ENCODE measurements around the gene HEATR5A.
"Not testable (repeated sequence)": the region's sequence is repeated elsewhere in the genome, so short reads cannot be mapped to it uniquely, and the experiment has no call there.

HEATR5A gene

DNA sequence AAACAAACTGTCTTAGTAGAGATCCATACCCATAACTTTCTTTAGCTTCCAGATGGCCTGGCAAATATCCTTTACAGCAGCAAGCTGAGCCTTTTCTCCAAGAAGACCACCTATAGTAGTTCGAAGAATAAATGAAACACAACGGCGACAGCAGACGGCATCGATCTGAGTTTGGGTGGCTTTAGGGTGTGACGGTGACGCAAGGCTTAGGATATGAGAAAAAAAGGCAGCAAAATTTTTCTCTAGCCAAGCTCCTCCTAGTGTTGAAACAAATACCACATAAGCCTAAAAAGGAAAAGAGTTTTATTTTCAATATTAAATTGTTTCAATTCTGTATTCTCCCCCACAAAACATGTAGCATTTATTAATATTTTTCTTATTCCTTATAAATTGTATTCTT is 33.3 kb downstream of the HEATR5A start:
- no peak for DNase-seq

DNA sequence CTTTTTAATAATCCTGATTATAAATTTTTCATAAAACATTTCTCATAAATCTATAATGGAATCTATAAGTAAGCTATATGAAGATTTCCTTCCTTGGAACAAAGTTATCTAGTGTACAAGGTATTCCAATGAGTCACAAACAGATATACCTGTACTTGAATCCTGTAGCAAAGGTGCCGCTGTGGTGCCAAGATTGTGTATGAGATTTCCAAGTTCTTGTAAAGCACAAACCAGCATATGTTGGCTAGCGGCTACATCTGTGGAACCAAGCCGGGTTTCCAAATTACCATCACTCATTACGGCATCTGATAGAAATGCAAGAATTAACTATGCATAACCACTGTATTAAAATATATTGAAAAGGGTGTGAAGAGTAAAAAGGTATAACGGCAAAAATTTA is 34.1 kb downstream of the HEATR5A start:
- no peak for DNase-seq

DNA sequence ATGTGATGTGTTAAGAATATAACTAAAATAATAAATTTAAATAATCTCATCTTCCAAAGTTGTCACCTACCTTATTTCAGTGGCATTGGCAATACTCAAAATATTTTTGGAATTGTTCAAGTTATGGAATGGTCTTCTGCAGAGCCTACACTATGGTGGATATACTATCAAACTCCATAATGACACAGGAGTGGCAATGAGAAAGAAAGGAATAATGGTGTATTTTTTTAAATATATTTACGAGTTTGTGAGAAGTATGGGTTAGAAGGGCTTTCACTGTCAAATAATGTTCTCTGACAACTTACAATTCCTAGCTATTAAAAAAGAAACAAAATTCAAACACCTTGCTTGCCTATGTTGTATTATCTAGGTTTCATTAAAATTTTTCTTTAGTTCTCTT is 38.1 kb downstream of the HEATR5A start:
- no peak for DNase-seq

DNA sequence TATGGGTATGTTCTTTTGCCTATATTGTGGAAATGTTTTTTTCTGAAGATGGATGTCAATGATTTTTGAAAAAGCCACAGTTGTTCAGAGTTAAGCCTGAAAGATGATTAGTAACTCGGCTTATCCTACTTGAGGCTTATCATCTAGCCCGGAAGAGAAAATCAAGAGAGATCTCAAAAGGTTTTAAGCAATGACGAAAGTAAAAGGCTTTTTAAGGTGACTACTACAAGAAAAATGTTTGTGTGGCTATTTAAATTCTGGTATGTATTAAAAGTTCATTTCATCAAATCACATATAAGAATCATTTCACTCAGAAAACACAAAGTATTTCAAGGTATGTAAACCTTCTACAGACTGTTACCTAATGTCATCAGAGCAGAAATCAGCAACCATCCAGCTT is 40.2 kb downstream of the HEATR5A start:
- DNase-seq: no peak

DNA sequence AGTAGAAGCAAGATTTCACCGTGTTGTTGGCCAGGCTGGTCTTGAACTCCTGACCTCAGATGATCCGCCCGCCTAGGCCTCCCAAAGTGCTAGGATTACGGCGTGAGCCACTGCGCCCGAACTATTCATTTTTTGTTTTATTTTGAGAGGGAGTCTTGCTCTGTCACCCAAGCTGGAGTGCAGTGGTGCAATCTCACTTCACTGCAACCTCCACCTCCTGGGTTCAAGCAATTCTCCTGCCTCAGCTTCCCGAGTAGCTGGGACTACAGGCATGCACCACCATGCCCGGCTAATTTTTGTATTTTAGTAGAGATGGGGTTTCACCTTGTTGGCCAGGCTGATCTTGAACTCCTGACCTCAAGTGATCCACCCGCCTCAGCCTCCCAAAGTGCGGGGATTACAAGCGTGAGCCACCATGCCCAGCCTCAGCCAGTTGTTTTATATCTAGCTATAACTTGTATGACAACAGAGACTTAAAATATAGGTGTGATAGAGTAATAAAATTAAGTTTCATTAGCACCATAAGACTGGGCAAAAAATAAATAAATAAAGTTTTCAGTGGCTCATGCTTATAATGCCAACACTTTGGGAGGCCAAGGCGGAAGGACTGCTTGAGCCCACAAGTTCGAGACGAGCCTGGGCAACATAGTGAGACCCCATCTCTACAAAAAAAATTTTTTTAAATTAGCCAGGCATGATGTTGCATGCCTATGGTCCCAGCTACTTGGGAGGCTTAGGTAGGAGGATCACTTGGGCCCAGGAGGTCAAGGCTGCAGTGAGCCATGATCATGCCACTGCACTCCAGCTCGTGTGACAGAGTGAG is 41.0 kb downstream of the HEATR5A start:
- not testable (repeated sequence) for DNase-seq

DNA sequence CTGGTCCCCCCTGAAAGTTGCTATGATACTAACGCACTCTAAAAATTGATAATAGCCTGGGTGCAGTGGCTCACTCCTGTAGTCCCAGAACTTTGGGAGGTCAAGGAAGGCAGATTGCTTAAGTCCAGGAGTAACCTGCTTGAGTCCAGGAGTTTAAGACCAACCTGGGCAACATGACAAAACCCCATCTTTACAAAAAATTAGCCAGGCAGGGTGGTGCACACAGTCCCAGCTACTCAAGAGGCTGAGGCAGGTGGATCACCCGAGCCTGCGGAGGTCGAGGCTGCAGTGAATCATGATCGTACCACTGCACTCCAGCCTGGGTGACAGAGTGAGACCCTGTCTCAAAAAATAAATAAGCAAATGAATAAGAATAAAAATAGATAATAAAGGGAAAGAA is 42.9 kb downstream of the HEATR5A start:
- DNase-seq: no peak

DNA sequence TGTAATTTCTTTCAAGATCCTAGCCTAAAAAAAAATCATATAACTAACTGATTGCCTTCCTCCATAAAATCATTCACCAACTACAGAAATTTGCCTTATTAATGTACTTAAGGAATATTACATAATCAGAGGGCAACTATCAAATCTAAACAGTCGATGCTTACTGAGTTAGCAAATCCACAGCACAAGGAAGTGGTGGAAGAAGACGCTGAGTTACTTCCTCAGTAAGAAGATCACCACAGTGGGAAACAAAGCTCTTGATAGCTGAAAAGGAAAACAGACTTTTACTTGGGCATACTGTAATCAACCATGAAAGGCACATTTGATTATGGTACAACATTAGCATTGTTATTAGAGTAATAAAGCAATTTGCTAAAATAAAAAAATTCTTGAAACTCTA is 48.7 kb downstream of the HEATR5A start:
- DNase-seq: no peak

DNA sequence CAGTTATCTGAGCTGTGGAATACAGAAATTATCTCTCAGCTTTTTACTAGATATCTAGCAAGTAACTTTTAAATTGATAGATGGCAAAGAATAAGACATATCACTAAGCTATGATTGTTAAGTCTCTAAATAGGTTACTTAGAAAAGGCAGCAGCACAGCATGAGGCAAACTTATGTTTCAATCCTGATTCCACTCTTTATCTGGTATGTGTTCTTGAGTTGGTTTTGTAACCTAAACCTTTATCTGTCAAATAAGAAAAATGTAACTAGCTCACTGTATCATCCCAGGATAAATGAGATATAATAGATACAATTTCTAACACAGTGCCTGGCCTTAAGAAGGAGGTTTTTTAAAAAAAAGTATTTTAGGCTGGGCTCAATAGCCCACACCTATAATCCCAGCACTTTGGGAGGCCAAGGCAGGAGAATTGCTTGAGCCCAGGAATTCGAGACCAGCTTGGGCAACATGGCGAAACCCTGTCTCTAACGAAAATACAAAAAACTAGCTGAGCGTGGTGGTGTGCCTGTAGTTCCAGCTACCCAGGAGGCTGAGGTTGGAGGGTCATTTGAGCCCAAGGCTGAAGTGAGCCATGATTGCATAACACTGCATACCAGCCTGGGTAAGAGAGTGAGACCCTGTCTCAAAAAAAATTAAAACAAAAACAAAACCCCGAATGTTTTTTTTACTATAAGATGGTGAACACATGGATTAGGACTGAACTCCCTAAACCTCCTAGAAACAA is 56.8 kb downstream of the HEATR5A start:
- DNase-seq: no peak

DNA sequence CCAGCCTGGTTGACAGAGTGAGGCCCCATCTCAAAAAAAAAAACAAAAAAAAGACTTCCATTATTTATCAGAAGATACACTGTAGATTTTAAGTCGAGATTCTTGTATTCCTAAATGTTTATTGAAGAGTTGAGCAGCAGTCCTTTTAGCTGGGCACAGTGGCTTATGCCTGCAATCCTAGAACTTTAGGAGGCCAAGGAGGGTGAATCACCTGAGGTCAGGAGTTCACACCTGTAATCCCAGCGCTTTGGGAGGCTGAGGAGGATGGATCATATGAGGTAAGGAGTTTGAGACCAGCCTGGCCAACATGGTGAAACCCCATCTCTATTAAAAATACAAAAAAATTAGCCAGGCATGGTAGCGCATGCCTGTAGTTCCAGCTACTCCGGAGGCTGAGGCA is 57.6 kb downstream of the HEATR5A start:
- no peak for DNase-seq

DNA sequence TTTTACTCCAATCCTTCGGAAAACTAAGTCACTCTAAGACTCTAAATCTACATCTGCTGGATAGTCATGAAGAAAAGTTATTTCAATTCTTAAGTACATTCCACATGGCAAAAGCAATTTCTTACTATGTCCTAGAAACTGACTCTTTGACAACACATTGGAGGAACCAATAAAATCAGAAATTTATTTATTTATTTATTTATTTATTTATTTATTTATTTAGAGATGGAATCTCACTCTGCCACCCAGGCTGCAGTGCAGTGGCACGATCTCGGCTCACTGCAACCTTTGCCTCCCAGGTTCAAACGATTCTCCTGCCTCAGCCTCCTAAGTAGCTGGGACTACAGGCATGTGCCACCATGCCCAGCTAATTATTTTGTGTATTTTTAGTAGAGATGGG is 58.6 kb downstream of the HEATR5A start:
- not testable (repeated sequence) for DNase-seq

DNA sequence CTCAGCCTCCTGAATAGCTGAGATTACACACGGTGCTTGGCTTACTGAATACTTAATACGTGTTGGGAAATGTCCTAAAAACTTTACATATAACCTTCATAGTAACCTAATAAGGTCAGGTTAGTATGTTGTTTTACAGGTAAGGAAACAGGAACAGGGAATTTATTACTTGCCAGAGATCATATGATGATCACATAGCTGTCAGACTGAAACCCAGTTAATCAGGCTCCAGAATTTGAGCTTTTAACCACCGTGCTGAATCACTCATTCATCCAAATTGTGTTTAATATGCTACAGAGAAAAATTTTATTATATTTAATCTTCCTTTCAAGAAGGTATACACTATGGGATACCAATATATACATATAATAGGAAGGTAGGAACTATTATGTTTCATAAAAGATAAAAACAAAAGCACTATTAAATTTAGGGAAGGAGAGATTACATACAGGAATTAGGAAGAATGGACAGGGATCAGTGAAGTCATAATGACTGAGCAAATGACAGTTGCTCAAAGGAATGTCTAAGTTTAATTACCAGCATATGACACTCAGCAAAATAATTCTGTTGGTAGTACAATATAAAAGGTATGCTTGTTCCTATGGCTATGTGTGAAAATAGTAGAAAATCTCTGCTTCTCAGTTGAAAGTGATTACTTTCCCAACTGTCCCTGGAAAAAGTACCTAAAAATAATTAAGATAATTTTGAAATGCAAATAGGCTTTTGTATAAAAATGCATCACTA is 59.3 kb downstream of the HEATR5A start:
- DNase-seq: no peak

DNA sequence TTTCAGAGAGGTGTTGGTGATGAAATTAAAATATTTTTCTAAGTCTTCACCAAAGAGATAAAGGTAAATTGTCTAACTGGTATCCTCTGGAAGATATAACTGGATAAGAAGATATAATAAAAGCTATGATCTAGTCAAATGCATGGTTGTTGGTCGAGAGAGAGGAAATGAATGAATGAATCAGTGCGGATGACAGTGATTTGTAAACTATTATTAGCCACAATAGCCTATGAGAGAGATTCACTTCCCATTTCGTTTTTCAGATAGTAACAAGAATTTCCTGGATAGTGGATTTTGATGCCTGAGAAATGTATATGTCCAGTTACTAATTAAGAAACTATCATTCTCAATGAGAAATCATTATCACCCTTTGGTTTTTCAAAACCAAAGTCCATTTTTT is 63.1 kb downstream of the HEATR5A start:
- no peak for DNase-seq

DNA sequence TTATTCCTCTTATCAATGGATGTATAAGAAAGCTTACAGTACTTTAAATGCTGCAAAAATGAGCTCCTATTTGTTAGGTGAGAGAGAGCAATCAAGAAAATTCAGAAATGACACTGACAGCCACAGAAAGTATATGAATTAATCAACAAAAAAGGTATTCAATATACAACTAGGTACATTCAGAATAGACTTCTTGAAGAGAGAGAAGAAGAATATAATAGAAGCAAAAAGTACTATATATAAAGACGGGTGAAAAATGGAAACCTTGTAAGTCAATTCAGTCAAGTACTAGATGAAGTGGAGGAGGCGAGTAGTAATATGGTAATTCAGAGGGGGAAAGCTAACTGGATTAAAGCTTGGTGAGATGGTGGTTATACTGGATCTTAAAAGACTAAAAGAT is 74.3 kb downstream of the HEATR5A start:
- DNase-seq: no peak

DNA sequence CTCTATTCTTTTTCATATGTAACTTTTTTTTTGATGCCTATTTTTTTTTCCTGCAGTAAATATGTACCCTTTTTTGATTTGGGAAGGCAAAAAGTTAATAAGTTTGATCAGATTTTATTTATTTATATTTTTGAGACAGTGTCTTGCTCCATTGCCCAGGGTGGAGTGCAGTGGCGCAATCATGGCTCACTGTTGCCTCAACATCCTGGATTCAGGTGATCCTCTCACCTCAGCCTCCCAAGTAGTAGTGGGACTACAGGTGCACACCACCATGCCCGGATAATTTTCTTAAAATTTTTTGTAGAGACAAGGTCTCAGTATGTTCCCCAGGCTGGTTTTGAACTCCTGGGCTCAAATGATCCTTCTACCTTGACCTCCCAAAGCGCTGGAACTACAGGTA is 79.1 kb downstream of the HEATR5A start:
- no peak for DNase-seq

DNA sequence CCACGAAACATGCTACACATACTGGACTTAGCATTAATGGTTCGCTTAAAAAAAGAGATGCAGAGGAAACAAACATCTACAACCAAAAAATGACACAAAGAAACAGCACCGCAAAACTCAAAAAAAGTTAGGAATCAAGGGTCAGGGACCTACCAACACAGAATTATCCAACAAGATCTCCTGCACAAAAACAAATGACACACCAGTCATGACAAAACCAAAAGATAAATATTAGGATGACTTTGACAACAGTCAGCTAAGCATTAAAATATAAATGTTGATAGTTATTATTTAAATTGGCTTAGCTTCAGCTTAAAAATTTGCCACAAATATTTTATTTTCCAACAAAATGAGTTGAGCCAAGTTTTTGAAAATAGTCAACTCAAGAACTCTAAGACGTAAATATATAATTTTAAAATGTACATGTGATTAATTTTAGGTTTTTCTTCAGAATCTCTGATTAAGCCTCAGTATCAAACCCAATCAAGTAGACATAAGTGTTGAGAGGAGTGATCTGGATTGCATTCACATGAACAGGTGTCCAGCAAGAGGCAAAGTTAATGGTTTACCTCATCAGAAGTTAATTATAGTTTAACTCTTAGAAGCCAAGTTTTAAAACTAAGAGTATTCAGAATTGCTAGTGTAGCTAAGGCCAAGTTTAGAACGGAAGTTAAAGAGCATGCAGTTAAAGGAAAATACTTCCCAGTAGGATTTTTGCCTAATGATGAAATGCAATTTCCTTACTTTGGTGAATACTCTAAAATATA is 79.9 kb downstream of the HEATR5A start:
- DNase-seq: no peak

DNA sequence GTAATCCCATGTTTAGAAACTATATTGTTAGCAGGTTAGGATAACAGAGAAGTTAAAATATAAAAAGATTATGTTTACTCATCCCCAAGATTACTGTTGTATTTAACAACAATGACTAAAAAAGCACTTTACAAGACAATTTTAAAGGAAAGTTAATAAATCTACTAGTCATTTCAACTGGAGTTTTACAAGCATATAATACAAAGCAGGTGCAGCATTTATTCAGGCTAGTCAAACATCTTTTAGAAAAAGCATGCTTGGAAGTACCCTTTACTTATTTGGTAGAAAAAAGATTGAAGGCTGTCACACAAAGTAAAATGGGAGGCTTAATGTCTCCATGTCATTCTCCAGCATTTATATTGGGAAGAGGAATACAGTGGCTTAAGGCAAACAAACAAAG is 80.6 kb downstream of the HEATR5A start:
- DNase-seq: no peak

DNA sequence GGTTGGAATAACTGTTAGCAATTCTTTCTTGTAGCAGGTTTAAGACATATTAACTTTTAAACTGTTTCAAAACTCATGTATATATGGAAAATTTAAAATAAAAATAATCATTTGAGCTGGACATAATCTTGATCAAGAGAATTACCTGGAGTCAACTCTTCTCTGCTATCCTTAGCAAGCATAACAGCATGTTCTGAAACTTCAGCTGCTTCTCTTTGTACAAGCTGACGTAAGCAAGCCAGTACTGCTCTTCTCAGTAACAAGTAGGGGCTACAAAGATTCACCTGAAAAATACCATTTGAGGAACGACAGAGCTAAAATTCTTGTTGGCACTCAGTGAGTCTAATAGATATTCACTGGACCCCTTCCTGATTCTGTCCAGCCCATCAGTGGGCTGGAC is 83.0 kb downstream of the HEATR5A start:
- DNase-seq: no peak

DNA sequence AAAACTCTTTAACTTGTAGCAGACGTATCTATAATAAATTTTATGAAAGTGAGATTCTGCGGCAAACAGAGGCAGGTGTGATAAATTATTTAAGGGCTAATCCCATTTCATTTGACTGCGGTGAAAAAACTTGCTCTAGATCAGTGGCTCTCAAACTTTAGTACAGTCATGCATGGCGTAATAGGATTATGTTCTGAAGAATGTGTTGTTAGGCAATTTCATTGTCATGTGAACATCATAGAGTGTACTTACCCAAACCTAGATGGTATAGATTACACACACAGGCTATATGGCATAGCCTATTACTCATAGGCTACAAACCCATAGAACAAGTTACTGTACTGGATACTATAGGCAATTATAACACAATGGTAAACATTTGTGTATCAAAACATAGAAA is 83.7 kb downstream of the HEATR5A start:
- no peak for DNase-seq

DNA sequence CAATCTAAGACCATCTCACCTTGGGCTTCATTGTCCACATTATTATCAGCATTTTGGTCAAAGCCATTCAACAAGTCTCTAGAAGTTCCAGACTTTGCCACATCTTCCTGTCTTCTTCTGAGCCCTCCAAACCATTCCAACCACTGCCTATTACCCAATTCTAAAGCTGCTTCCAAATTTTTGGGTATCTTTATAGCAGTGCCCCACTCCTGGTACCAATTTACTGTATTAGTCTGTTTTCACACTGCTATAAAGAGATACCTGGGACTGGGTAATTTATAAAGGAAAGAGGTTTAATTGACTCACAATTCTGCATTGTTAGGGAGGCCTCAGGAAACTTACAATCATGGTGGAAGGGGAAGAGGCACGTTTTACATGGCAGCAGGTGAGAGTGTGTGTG is 89.0 kb downstream of the HEATR5A start:
- DNase-seq: not testable (repeated sequence)

DNA sequence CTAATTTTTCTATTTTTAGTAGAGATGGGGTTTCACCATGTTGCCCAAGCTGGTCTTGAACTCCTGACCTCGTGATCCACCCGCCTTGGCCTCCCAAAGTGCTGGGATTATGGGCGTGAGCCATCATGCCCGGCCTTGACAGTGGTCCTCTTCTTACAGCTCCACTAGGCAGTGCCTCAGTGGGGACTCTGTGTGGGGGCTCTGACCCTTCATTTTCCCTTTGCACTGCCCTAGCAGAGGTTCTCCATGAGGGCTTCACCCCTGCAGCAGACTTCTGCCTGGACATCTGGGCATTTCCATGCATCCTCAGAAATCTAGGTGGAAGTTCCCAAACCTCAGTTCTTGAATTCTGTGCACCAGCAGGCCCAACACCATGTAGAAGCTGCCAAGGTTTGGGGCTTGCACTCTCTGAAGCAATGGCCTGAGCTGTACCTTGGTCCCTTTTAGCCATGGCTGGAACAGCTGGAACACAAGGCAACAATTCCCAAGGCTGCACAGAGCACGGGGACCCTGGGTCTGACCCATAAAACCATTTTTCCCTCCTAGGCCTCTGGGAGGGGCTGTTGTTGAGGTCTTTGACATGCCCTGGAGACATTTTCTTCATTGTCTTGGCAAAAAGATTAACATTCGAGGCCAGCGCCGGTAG is 90.4 kb downstream of the HEATR5A start:
- not testable (repeated sequence) for DNase-seq

DNA sequence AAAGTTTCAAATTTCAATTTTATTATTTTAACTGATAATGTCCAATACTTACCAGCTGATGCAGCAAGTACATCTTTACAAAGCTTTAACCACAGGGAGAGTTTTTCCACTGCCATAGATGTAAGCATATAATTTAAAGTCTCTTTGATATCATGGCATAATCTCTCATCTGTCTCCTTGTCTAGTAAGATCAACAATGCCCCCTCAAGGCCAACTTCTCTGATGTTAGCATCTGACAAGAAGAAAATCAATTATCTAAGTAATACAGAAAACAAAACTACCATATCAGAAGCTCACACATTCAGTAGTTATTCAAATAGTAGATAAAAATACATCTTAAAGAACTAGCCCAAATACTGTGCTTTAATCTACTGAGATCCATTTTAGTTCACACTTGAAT is 94.2 kb downstream of the HEATR5A start:
- no peak for DNase-seq

DNA sequence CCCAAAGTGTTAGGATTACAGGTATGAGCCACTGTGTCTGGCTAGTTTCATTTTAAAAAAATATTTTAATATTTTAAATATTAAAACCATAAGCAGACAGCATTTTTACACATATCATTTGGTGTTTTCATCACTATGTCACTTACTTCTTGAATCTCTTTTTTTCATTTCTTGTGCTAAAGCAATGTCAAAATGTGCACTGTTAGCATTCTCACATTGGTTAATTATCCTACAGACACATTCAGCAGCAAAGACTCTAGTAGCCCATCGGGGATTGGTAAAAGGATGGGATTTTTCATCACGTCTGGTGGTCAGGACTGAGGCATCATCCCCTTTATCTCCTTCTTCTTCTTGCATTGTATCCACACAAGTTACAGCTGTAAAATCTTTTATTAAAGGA is 96.9 kb downstream of the HEATR5A start:
- DNase-seq: no peak

Data from NCI-H2107 (cell line).